Activated naive CD4-positive, alpha-beta T cell treated with anti-CD3 and anti-CD28 coated beads, Interleukin-2, amount 50 U/mL, for 24 hours (primary cell): ENCODE measurements around the gene PPP4C.
"Not testable (repeated sequence)": the region's sequence is repeated elsewhere in the genome, so short reads cannot be mapped to it uniquely, and the experiment has no call there.

Source experiments
- H3K27ac Mint-ChIP-seq: one replicate; pipeline ENCODE4 v1.8.0; 2021; ENCODE audit warnings: mild to moderate bottlenecking, mixed read lengths
- H3K27me3 Mint-ChIP-seq: one replicate; pipeline ENCODE4 v1.8.0; 2021; ENCODE audit warnings: mixed read lengths
- H3K36me3 Mint-ChIP-seq: one replicate; pipeline ENCODE4 v1.8.0; 2021; ENCODE audit warnings: mixed read lengths
- H3K4me1 Mint-ChIP-seq: one replicate; pipeline ENCODE4 v1.8.0; 2021; ENCODE audit warnings: mixed read lengths
- H3K4me3 Mint-ChIP-seq: one replicate; pipeline ENCODE4 v1.8.0; 2021; ENCODE audit warnings: mild to moderate bottlenecking, mixed read lengths
- H3K9me3 Mint-ChIP-seq: one replicate; pipeline ENCODE4 v1.8.0; 2021; ENCODE audit warnings: mixed read lengths

PPP4C gene

DNA sequence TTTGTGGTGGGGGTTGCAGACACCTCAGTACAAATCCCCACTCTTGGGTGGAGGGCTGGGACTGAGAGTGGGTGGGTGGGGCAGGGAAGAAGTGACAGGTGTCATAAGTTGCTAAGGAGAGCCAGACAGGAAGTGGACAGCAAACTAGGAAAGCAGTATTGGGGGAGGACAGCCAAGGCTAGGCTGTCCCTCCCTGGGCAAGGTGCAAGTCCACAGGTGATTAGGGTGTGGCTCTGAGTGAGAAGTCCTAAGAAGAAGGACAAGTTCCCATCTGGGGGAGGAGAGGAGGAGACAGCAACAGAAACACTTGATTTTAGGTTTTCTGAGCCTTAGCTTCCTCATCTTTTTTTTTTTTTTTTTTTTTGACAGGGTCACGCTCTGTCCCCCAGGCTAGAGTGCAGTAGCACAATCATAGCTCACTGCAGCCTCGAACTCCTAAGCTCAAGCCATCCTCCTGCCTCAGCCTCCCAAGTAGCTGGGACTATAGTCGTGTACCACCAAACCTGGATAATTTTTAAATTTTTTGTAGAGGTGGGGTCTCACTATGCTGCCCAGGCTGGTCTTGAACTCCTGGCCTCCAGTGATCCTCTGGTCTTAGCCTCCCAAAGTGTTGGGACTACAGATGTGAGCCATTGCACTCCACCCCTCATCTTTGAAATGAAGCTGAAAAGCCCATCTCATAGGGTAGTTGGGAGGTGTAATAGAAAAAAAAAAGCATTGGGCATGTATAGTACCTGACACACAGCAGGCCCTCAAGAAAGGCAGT, 44.7 kb downstream of the PPP4C start:
- H3K4me3 Mint-ChIP-seq, result no peak overlapping the region
- peaks cover 23% of the 10 kb centered on the region for H3K4me1 Mint-ChIP-seq
- peak overlapping the region; percentile 70 for H3K27ac Mint-ChIP-seq
- H3K9me3 Mint-ChIP-seq, result no peaks in the 10 kb centered on the region
- H3K36me3 Mint-ChIP-seq, result no peaks in the 10 kb centered on the region
- no peaks in the 10 kb centered on the region for H3K27me3 Mint-ChIP-seq

DNA sequence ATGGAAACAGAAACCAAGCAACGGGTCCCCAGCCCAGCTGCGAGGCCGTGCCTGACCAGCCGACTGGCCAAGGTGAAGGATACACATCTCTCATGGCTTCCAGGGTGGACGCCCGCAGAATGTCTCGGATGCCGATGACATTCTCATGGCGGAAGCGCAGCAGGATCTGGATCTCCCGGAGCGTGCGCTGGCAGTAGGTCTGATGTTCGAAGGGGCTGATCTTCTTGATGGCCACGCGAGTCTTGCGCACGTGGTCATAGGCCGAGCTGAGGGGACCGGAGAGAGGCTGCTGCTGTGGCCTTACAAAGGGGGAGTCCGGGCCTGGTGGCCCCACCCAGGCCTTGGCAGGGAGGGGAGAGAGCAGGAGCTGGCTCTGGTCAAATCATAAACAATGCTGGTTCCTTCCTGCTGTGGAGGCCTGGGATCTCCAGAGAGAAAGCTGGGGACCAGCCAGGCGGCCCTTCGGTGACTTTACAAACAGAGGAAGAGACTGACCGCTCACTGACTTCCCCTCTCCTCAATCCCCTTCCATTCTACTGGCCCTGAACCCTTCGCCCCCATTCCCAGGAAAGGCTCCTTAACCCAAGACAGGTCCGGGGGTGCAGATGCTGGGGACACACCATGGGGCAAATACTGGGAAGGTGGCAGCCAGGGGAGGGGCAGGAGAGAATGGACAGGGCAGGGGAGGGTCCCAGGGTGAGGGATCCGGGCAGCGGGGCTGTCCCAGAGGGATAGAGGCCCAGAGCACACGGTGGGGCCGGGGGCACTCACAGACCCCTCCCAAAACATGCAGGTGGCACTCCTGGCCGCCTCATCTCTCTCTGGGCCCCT, 46.2 kb downstream of the PPP4C start:
- Mint-ChIP-seq H3K27ac (peak overlapping the region; percentile 90), H3K36me3 (no peaks in the 10 kb centered on the region), H3K9me3 (no peaks in the 10 kb centered on the region), H3K27me3 (no peaks in the 10 kb centered on the region), H3K4me3 (peak overlapping the region; percentile 85), H3K4me1 (peaks cover 23% of the 10 kb centered on the region)

DNA sequence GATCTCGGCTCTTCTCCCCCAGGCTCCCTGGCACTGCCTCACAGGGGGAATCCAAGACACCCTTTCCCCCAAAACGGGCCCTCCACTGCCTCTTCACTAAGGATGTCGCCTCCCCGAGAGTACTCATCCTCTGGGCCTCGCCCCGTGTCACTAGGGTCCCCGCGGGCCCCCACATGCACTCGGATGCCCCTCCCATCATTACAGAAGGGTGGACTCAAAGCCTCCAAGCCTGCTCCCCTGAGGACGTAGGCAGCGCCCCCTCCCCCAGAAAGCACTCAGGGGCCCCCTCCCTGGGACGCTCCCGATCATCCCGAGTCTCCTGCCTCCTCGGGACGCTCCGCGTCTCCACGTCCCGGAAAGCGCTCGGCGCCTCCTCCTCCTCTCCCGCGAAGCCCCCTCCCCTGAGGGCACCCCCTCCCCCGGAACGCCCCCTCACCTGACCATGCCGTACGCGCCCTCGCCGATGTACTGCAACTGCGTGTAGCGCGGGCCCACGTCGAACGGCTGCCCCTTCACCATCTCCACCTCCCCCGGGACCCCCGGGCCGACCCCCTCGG, 46.9 kb downstream of the PPP4C start:
- Mint-ChIP-seq H3K36me3 (no peaks in the 10 kb centered on the region), H3K9me3 (no peaks in the 10 kb centered on the region), H3K27ac (peak overlapping the region; percentile 70), H3K4me1 (peaks cover 23% of the 10 kb centered on the region), H3K4me3 (peak overlapping the region; percentile 85), H3K27me3 (no peaks in the 10 kb centered on the region)

DNA sequence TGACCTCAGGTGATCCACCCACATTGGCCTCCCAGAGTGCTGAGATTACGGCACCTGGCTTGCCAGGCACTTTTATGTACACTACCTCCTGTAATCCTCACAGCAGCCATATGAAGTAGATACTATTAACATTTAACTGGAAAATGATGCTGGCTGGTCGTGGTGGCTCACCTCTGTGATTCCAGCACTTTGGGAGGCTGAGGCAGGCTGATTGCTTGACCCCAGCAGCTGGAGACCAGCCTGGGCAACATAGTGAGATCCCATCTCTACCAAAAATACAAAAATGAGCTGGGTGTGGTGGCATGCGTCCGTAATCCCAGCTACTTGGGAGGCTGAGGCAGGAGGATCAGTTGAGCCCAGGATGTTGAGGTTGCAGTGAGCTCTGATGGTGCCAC, 49.2 kb downstream of the PPP4C start:
- Mint-ChIP-seq H3K4me3 (no peak overlapping the region), H3K9me3 (no peaks in the 10 kb centered on the region), H3K36me3 (no peaks in the 10 kb centered on the region), H3K27me3 (no peaks in the 10 kb centered on the region), H3K27ac (no peak overlapping the region), H3K4me1 (peaks cover 16% of the 10 kb centered on the region)

DNA sequence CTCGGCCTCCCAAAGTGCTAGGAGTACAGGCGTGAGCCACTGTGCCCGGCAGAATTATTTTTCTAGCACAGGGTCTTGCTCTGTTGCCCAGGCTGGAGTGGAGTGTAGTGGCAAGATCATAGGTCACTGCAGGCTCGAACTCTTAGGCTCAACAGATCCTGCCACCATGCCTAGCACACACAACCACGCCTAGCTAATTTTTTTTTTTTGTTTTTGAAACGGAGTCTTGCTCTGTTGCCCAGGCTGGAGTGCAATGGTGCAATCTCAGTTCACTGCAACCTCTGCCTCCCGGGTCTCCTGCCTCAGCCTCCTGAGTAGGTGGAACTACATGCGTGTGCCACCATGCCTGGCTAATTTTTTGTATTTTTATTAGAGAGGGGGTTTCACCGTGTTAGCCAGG, 49.9 kb downstream of the PPP4C start:
- not testable (repeated sequence) for H3K27ac Mint-ChIP-seq, H3K36me3 Mint-ChIP-seq, H3K9me3 Mint-ChIP-seq, H3K4me3 Mint-ChIP-seq, H3K27me3 Mint-ChIP-seq
- H3K4me1 Mint-ChIP-seq, result peaks cover 13% of the 10 kb centered on the region

DNA sequence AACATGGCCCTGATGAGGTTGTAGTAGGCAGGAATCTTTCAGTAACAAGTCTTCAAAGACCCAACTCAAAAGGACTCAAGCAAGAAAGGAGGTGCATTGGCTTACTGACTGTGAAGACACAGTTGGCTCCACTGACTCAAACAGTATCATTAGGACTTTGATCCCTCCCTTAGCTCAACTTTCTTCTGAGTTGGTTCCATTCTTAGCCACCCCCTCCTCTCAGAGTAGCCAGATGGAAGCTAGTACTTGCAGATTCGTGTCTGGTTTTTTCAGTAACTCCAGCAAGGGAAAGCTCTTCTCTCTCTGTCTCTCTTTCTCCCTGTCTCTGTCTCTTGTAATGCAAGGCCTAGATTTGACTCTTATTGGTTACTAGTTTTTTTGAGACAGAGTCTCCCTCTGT, 52.2 kb downstream of the PPP4C start:
- no peak overlapping the region for H3K27ac Mint-ChIP-seq
- no peak overlapping the region for H3K4me3 Mint-ChIP-seq
- no peaks in the 10 kb centered on the region for H3K36me3 Mint-ChIP-seq
- no peaks in the 10 kb centered on the region for H3K27me3 Mint-ChIP-seq
- H3K4me1 Mint-ChIP-seq, result peaks cover 4% of the 10 kb centered on the region
- no peaks in the 10 kb centered on the region for H3K9me3 Mint-ChIP-seq

DNA sequence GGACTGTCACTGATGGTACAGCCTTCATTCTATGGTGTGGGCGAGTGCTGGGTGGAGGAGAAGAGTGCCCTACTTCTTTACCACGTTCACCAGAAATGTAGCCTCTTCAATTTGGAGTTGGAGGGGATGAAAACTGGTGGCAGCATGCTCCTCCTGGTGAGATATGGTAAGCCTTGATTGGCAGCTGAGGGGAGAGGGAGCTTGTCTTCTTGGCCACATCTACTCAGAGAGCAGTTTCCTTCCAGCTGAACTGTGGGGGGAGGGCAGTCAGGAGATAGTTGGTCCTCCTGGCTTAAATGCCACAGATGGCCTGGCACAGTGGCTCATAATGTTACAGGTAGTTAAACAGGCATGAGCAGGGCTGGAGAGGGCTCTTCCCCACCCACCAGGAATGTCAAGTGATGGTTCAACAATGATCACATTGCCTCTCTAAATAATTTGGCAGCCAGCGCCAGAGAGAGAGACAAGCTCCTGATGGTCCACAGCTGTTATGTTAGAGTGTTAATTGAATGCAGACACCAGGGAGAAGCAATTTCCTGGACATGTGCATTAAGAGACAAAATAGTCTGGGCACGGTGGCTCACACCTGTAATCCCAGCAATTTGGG, 56.2 kb downstream of the PPP4C start:
- Mint-ChIP-seq H3K4me3 (no peak overlapping the region), H3K36me3 (no peaks in the 10 kb centered on the region), H3K9me3 (no peaks in the 10 kb centered on the region), H3K27me3 (no peaks in the 10 kb centered on the region), H3K27ac (no peak overlapping the region), H3K4me1 (peaks cover 4% of the 10 kb centered on the region)

DNA sequence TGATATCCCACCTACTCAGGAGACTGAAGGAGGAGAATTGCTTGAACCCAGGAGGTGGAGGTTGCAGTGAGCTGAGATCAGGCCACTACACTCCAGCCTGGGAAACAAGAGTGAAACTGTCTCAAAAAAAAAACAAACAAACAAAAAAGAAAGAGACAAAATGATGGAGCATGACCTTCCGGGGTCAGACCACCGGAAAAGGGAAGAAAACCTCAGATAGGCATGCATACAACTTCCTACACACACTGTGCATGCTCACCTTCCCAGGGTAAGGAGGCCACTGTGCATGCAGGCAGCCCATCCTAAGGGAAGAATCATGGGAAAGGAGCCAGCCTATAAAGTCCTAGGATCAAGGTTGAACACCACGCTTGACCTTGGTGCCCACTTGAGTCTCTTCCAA, 56.8 kb downstream of the PPP4C start:
- H3K27me3 Mint-ChIP-seq, result no peaks in the 10 kb centered on the region
- no peak overlapping the region for H3K27ac Mint-ChIP-seq
- H3K4me1 Mint-ChIP-seq, result peaks cover 4% of the 10 kb centered on the region
- H3K9me3 Mint-ChIP-seq, result no peaks in the 10 kb centered on the region
- H3K4me3 Mint-ChIP-seq, result no peak overlapping the region
- no peaks in the 10 kb centered on the region for H3K36me3 Mint-ChIP-seq
